RWPE2 (cell line): ENCODE results near the gene HMGCS2.

Source experiments
- ATAC-seq: fragments of 200-7000 bp; cut with Tn5 transposase; 3 replicates; pipeline ENCODE4 v1.9.1; 2021; ENCODE audit warnings: low read depth
- DNase-seq: peaks from one replicate; pipeline ENCODE4 v3.0.0-alpha.2; 2020; ENCODE audit warnings: low spot score
- H3K27ac ChIP-seq: fragments of 450-650 bp; 2 replicates; pipeline ENCODE4 v1.5.1; 2017; ENCODE audit warnings: mild to moderate bottlenecking; ENCODE audit not compliant: poor library complexity, severe bottlenecking
- H3K27me3 ChIP-seq: fragments of 250-450 bp; sonication (Bioruptor Pico); 2 replicates; pipeline ENCODE4 v1.5.1; 2021; ENCODE audit warnings: mild to moderate bottlenecking, moderate library complexity; ENCODE audit not compliant: insufficient read depth, poor library complexity, severe bottlenecking
- H3K36me3 ChIP-seq: fragments of 250-450 bp; sonication (Bioruptor Pico); 2 replicates; pipeline ENCODE4 v1.5.1; 2020; ENCODE audit warnings: low read depth, mild to moderate bottlenecking, moderate library complexity
- H3K4me1 ChIP-seq: fragments of 250-450 bp; sonication (Bioruptor Pico); 2 replicates; pipeline ENCODE4 v1.5.1; 2021; ENCODE audit warnings: mild to moderate bottlenecking, moderate library complexity; ENCODE audit not compliant: insufficient read depth, poor library complexity, severe bottlenecking
- H3K4me3 ChIP-seq: fragments of 250-450 bp; sonication (Bioruptor Pico); 2 replicates; pipeline ENCODE4 v1.5.1; 2021; ENCODE audit warnings: mild to moderate bottlenecking, moderate library complexity; ENCODE audit not compliant: severe bottlenecking
- H3K9me3 ChIP-seq: fragments of 250-450 bp; sonication (Bioruptor Pico); 2 replicates; pipeline ENCODE4 v1.5.1; 2021; ENCODE audit warnings: mild to moderate bottlenecking, moderate library complexity; ENCODE audit not compliant: severe bottlenecking
- TF ChIP-seq, protein P1 (sequence below): fragments of 450-650 bp; IDR thresholded peaks from one replicate; pipeline ENCODE4 v1.5.1; 2017; ENCODE audit warnings: mild to moderate bottlenecking, moderate library complexity; ENCODE audit not compliant: poor library complexity, severe bottlenecking

Gene HMGCS2

DNA sequence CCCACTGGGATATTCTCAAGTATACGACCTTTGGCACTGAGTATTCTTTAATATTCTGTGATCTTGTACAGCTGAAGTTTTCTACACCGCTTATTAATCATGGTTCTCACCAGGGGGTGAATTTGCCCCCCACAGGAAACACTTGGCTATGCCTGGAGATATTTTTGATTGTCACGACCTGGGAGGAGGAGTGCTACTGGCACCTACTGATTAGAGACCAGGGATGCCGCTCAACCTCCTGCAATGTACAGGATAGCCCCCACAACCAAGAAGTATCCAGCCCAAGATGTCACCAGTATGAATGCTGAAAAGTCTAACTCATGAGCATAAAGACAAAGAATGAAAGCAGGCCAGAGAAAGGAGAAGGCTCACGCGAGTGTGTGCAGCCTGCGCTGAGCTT is 28.9 kb upstream of the HMGCS2 start:
- Histone ChIP-seq H3K27me3 (no peaks in the 10 kb centered on the region), H3K4me1 (no peaks in the 10 kb centered on the region), H3K9me3 (no peaks in the 10 kb centered on the region), H3K27ac (no peak overlapping the region), H3K4me3 (no peak overlapping the region), H3K36me3 (no peaks in the 10 kb centered on the region)
- ATAC-seq (no peak), DNase-seq (no peak)
- TF ChIP-seq, protein P1, sequence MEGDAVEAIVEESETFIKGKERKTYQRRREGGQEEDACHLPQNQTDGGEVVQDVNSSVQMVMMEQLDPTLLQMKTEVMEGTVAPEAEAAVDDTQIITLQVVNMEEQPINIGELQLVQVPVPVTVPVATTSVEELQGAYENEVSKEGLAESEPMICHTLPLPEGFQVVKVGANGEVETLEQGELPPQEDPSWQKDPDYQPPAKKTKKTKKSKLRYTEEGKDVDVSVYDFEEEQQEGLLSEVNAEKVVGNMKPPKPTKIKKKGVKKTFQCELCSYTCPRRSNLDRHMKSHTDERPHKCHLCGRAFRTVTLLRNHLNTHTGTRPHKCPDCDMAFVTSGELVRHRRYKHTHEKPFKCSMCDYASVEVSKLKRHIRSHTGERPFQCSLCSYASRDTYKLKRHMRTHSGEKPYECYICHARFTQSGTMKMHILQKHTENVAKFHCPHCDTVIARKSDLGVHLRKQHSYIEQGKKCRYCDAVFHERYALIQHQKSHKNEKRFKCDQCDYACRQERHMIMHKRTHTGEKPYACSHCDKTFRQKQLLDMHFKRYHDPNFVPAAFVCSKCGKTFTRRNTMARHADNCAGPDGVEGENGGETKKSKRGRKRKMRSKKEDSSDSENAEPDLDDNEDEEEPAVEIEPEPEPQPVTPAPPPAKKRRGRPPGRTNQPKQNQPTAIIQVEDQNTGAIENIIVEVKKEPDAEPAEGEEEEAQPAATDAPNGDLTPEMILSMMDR = no peak

DNA sequence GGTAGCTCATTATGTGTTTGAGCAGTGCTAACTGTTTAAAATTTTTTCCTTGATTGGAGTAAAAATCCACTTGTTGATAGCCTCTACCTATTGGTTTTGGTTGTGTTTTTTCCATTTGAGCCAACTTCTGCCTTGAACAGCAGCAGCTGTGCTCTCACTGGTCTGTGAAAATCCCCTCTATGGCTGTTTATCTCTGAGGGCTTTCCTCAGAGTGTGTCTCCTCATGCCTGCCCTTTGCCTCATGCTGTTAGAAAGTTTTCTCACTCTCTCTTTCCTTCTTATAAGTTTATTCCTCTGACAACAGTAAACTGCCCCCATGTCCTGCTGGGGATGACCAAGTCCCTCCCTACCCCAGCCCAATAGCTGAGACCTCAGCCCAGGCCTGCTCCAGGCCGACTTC is 28.5 kb upstream of the HMGCS2 start:
- Histone ChIP-seq H3K27ac (no peak overlapping the region), H3K27me3 (no peaks in the 10 kb centered on the region), H3K9me3 (no peaks in the 10 kb centered on the region), H3K36me3 (no peaks in the 10 kb centered on the region), H3K4me3 (no peak overlapping the region), H3K4me1 (no peaks in the 10 kb centered on the region)
- TF ChIP-seq, protein P1 = no peak
- no peak for DNase-seq
- ATAC-seq = no peak

DNA sequence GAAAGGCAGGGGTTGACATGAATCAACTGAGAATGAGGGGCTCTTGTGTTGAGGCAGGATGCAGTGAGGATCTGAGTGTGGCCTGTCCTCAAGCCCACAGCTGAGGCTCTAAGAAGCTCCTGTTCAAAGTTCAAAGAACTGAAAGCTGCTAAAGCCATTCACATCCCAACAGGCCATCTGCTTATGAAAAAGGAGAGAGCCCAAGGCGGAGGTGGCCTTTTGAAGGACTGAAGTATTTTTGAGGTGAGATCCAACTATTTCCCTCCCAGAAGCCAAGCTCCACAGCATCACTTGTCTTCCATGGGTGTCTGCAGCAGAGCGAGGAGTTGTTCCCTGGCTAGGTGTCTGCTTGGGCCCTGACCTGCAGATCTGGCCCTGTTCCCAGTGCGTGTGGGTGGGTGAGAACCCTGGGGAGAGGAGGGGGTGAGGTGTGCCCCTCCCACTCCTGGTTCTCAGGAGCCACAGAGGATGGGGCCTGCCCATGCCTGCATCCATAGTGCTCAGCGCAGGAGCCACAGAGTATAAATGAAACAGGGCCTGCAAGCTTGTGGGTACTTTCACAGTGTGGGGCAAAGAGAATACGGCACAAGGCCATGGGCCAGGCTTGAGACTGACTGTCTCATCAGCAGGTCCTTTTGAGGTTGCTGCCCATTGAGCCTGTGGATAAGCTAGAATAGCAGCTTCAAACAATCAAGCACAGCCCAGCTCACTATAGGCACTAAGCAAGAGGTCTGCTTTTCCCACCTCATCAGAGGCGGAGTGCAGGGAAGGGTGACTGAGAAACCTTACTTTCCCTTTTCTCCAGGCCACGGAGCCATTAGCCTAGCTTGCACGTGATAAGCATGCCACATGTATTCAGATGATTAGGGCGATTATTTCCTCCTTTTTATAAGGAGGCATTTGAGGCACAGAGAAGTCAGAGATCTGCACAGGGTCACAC is 26.8 kb upstream of the HMGCS2 start:
- DNase-seq = no peak
- H3K27me3 ChIP-seq = no peaks in the 10 kb centered on the region
- no peaks in the 10 kb centered on the region for H3K36me3 ChIP-seq
- TF ChIP-seq, protein P1 = no peak
- no peak; the same call in 2 of the 3 replicates for ATAC-seq
- H3K4me3 ChIP-seq = no peak overlapping the region
- H3K27ac ChIP-seq = no peak overlapping the region
- no peaks in the 10 kb centered on the region for H3K9me3 ChIP-seq
- no peaks in the 10 kb centered on the region for H3K4me1 ChIP-seq

DNA sequence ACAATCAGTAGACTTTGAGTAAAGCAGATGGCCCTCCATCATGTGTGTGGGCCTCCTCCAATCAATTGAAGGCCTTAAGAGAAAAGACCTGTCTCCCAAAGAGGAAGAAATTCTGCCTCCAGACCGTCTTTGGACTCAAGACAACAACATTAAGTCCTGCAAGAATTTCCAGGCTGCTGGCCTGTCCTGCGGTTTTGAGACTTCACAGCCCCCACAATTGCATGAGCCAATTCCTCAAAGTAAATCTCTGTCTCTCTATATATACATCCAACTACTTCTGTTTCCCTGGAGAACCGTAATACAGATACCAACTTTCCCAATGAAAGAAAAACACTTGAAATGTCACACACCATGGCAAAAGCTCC is 26.2 kb upstream of the HMGCS2 start:
- TF ChIP-seq, protein P1 = no peak
- H3K27me3 ChIP-seq = no peaks in the 10 kb centered on the region
- no peaks in the 10 kb centered on the region for H3K9me3 ChIP-seq
- no peak for ATAC-seq
- DNase-seq = no peak
- no peaks in the 10 kb centered on the region for H3K4me1 ChIP-seq
- no peak overlapping the region for H3K27ac ChIP-seq
- no peak overlapping the region for H3K4me3 ChIP-seq
- H3K36me3 ChIP-seq = no peaks in the 10 kb centered on the region
